Stimulated activated CD8-positive, alpha-beta memory T cell treated with anti-CD3 and anti-CD28 coated beads, Interleukin-7, amount 100 ng/mL, for 24 hours (primary cell): Measurements from ENCODE around the gene HENMT1.
"Not testable (repeated sequence)": the region's sequence is repeated elsewhere in the genome, so short reads cannot be mapped to it uniquely, and the experiment has no call there.

Source experiments
- DNase-seq: peaks from one replicate; pipeline ENCODE4 v3.0.0-alpha.2; 2020; ENCODE audit warnings: low read depth

Gene HENMT1

GRCh38 chr1:108671143-108671542 lies 10.2 kb upstream of the HENMT1 start:
- DNase-seq: no peak

- DNase-seq: no peak
Observed at GRCh38 chr1:108670131-108670773, 9.4 kb upstream of the HENMT1 start.

GRCh38 chr1:108669679-108670078 lies 8.8 kb upstream of the HENMT1 start:
- no peak for DNase-seq

GRCh38 chr1:108668777-108669176 lies 7.9 kb upstream of the HENMT1 start:
- no peak for DNase-seq

- DNase-seq: not testable (repeated sequence)
Observed at GRCh38 chr1:108667422-108667821, 6.5 kb upstream of the HENMT1 start.

GRCh38 chr1:108665771-108666170 lies 4.9 kb upstream of the HENMT1 start:
- DNase-seq: no peak

GRCh38 chr1:108665067-108665466 lies 4.2 kb upstream of the HENMT1 start:
- no peak for DNase-seq

- no peak for DNase-seq
Observed at GRCh38 chr1:108664481-108664880, 3.6 kb upstream of the HENMT1 start.

GRCh38 chr1:108663074-108663473 lies 2.2 kb upstream of the HENMT1 start:
- no peak for DNase-seq

- DNase-seq: no peak
Observed at GRCh38 chr1:108657356-108658080, 3.4 kb downstream of the HENMT1 start.

GRCh38 chr1:108653431-108654105 lies 7.3 kb downstream of the HENMT1 start:
- no peak for DNase-seq

- DNase-seq: peak; percentile 54
Observed at GRCh38 chr1:108646648-108647269, 14.1 kb downstream of the HENMT1 start.

GRCh38 chr1:108646265-108646647 lies 14.6 kb downstream of the HENMT1 start:
- DNase-seq: no peak

- DNase-seq: no peak
Observed at GRCh38 chr1:108645564-108646184, 15.2 kb downstream of the HENMT1 start.

GRCh38 chr1:108644984-108645383 lies 15.9 kb downstream of the HENMT1 start:
- DNase-seq: no peak

GRCh38 chr1:108643492-108644335 lies 17.2 kb downstream of the HENMT1 start:
- DNase-seq: no peak

- DNase-seq: not testable (repeated sequence)
Observed at GRCh38 chr1:108640863-108641262, 20.0 kb downstream of the HENMT1 start.

GRCh38 chr1:108639899-108640560 lies 20.9 kb downstream of the HENMT1 start:
- DNase-seq: no peak

GRCh38 chr1:108636876-108637275 lies 24.0 kb downstream of the HENMT1 start:
- DNase-seq: no peak

GRCh38 chr1:108634521-108634920 lies 26.4 kb downstream of the HENMT1 start:
- no peak for DNase-seq

GRCh38 chr1:108628665-108629064 lies 32.2 kb downstream of the HENMT1 start:
- no peak for DNase-seq
